HepG2 (cell line): Measurements from ENCODE around the gene SMAD6. TPM values are rescaled to one million over a fixed set of nuclear protein-coding genes. Genes with fewer than 3 reads are reported as not detected.
A peak's percentile ranks its signal among the peaks of the same experiment; 100 is the strongest.

Experiments used
- ARNT ChIP-seq: fragments of 450-650 bp; IDR thresholded peaks from 2 replicates; pipeline ENCODE4 v1.6.1; 2017
- CAMTA2 ChIP-seq: sonication (generic); formaldehyde crosslinking; IDR thresholded peaks from 2 replicates; pipeline ENCODE4 v1.4.0; 2020; ENCODE audit warnings: mild to moderate bottlenecking, missing genetic modification reagents, borderline replicate concordance
- GMEB1 ChIP-seq: sonication (generic); formaldehyde crosslinking; IDR thresholded peaks from 2 replicates; pipeline ENCODE4 v1.5.1; 2020; ENCODE audit warnings: missing genetic modification reagents, mild to moderate bottlenecking, borderline replicate concordance
- NAIF1 ChIP-seq: sonication (generic); formaldehyde crosslinking; IDR thresholded peaks from 2 replicates; pipeline ENCODE4 v1.5.0; 2020; ENCODE audit warnings: mild to moderate bottlenecking, missing genetic modification reagents, borderline replicate concordance
- NR3C1 ChIP-seq: sonication (generic); formaldehyde crosslinking; IDR thresholded peaks from 2 replicates; pipeline ENCODE4 v1.4.0; 2020; ENCODE audit warnings: missing genetic modification reagents
- ONECUT2 ChIP-seq: sonication (generic); formaldehyde crosslinking; IDR thresholded peaks from 2 replicates; pipeline ENCODE4 v1.4.0; 2020; ENCODE audit warnings: missing genetic modification reagents
- POLR2A ChIP-seq, 2 experiments: IDR thresholded peaks; 2 replicates each; pipeline ENCODE4 v1.6.1; 2011; ENCODE audit warnings: low read depth in 2 of 2, low read length in 2 of 2, mild to moderate bottlenecking in 1 of 2, moderate library complexity in 1 of 2; ENCODE audit not compliant: insufficient read depth in 1 of 2
- SMARCC2 ChIP-seq: fragments of 450-650 bp; IDR thresholded peaks from 2 replicates; pipeline ENCODE4 v1.6.1; 2017; ENCODE audit warnings: antibody characterized with exemption, mild to moderate bottlenecking
- SOX6 ChIP-seq, 2 experiments: fragments of 450-650 bp in 1 of 2; sonication (generic) in 1 of 2; formaldehyde crosslinking in 1 of 2; IDR thresholded peaks; 2 replicates each; pipeline versions ENCODE4 v1.4.0 to v1.6.1; 2017 to 2020; ENCODE audit warnings: antibody characterized with exemption in 1 of 2, mild to moderate bottlenecking in 1 of 2, missing genetic modification reagents in 1 of 2
- TEAD3 ChIP-seq: optimal IDR thresholded peaks from 2 replicates; pipeline ENCODE3; 2016; ENCODE audit warnings: borderline replicate concordance
- ZNF136 ChIP-seq: sonication (generic); formaldehyde crosslinking; IDR thresholded peaks from 2 replicates; pipeline ENCODE4 v1.8.1; 2022; ENCODE audit warnings: low read depth, mild to moderate bottlenecking, moderate library complexity, missing genetic modification reagents
- ZNF33B ChIP-seq: sonication (generic); formaldehyde crosslinking; IDR thresholded peaks from 2 replicates; pipeline ENCODE4 v1.5.1; 2020; ENCODE audit warnings: mild to moderate bottlenecking, missing genetic modification reagents
- ZNF564 ChIP-seq: sonication (generic); formaldehyde crosslinking; IDR thresholded peaks from 2 replicates; pipeline ENCODE4 v1.8.1; 2023; ENCODE audit warnings: mild to moderate bottlenecking, missing genetic modification reagents
- ZNF598 ChIP-seq: sonication (generic); formaldehyde crosslinking; IDR thresholded peaks from 2 replicates; pipeline ENCODE4 v1.5.1; 2020; ENCODE audit warnings: mild to moderate bottlenecking, missing genetic modification reagents, borderline replicate concordance
- ZNF644 ChIP-seq: IDR thresholded peaks from 2 replicates; pipeline ENCODE4 v1.6.1; 2016; ENCODE audit warnings: low read depth
- polyA plus RNA-seq, 8 experiments: library from polyadenylated mRNA; depleted of rRNA in 3 of 8; stranded (reverse) in 7 of 8; unstranded in 1 of 8; fragments of >200 nt; fragmentation: Illumina TruSeq in 4 of 8; extraction: Trizol in 4 of 8; gene quantifications; 2 replicates each; pipeline versions ENCODE4 v1.2.1 to v1.2.3, GENCODE V29; 2011 to 2016; ENCODE audit warnings: low read depth in 4 of 8, missing spikeins in 1 of 8, mixed read lengths in 1 of 8; ENCODE audit not compliant: insufficient read depth in 1 of 8
- total RNA-seq, 5 experiments: library from RNA; depleted of rRNA; stranded (reverse); fragments of >200 nt; fragmentation: Illumina TruSeq; extraction: Trizol; gene quantifications; 2 replicates each; pipeline ENCODE4 v1.2.3, GENCODE V29; 2016; ENCODE audit warnings: low read depth in 1 of 5
- TF ChIP-seq, protein P1 (sequence below), 2 experiments: sonication (generic) in 1 of 2; formaldehyde crosslinking in 1 of 2; IDR thresholded peaks; 2 replicates each; pipeline versions ENCODE4 v1.5.1 to v1.6.1; 2011 to 2020; ENCODE audit warnings: borderline replicate concordance in 1 of 2, low read depth in 1 of 2, low read length in 1 of 2, mild to moderate bottlenecking in 1 of 2, missing genetic modification reagents in 1 of 2, moderate library complexity in 1 of 2
- TF ChIP-seq, protein P2 (sequence below): sonication (generic); formaldehyde crosslinking; IDR thresholded peaks from 2 replicates; pipeline ENCODE4 v1.8.1; 2023; ENCODE audit warnings: mild to moderate bottlenecking, moderate library complexity, missing genetic modification reagents
- TF ChIP-seq, protein P3 (sequence below): sonication (generic); formaldehyde crosslinking; conservative IDR thresholded peaks from 2 replicates; pipeline ENCODE4 v1.8.1; 2023; ENCODE audit warnings: missing genetic modification reagents
- TF ChIP-seq, protein P4 (sequence below): sonication (generic); formaldehyde crosslinking; IDR thresholded peaks from 2 replicates; pipeline ENCODE4 v1.5.0; 2020; ENCODE audit warnings: mild to moderate bottlenecking, missing genetic modification reagents

Gene SMAD6
- total and polyA plus RNA-seq, 2 of the 13 experiments (the other 11 are each of a cell fraction or from before 2014, with no cell fraction given): 3.3 to 4.4 TPM

GRCh38 chr15:66679657-66680108, 22.4 kb upstream of the SMAD6 start (continued):
- TF ChIP-seq GMEB1 (CRISPR knock-in tag) (no peak), ZNF644 (CRISPR knock-in tag) (0 out of 2 replicates have a peak, but pooled peaks have one; percentile 26), ZNF33B (CRISPR knock-in tag) (no peak), TEAD3 (CRISPR knock-in tag) (peak; percentile 90), SOX6 (IDR thresholded peaks at IDR 0.05) (no peak), SOX6 (CRISPR knock-in tag; IDR thresholded peaks at IDR 0.05) (peak; percentile 37; the same call in 1 of the 2 replicates), ONECUT2 (CRISPR knock-in tag) (0 out of 2 replicates have a peak, but pooled peaks have one; percentile 11), ZNF136 (0 out of 2 replicates have a peak, but pooled peaks have one; percentile 36), NR3C1 (no peak), SMARCC2 (no peak), NAIF1 (no peak), ZNF564 (CRISPR knock-in tag) (no peak; the same call in 1 of the 2 replicates), ARNT (no peak), CAMTA2 (CRISPR knock-in tag) (no peak), POLR2A (IDR thresholded peaks at IDR 0.05; ENCODE audit: insufficient read depth in 1 of 2, low read depth in 2 of 2, low read length in 2 of 2) (no peak), ZNF598 (no peak)
- TF ChIP-seq, protein P1, sequence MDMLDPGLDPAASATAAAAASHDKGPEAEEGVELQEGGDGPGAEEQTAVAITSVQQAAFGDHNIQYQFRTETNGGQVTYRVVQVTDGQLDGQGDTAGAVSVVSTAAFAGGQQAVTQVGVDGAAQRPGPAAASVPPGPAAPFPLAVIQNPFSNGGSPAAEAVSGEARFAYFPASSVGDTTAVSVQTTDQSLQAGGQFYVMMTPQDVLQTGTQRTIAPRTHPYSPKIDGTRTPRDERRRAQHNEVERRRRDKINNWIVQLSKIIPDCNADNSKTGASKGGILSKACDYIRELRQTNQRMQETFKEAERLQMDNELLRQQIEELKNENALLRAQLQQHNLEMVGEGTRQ (IDR thresholded peaks at IDR 0.05; ENCODE audit: low read depth, low read length): no peak
- TF ChIP-seq, protein P1 (CRISPR knock-in tag; IDR thresholded peaks at IDR 0.05; ENCODE audit: borderline replicate concordance): no peak
- TF ChIP-seq, protein P2, sequence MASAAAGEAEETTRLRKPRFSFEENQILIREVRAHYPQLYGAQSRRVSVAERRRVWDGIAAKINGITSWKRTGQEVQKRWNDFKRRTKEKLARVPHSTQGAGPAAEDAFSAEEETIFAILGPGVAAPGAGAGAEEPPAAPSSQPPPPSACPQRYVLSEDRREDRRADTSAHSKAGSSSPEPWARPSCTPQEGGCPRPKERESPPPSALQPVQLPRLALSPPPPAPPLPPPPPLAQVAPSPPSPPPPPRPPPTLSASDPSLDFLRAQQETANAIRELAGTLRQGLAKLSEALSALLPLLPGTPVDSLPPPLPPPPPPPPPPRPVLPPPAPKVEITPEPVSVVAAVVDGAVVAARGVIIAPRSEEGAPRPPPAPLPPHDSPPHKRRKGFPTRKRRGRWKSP (CRISPR knock-in tag): no peak
- TF ChIP-seq, protein P3, sequence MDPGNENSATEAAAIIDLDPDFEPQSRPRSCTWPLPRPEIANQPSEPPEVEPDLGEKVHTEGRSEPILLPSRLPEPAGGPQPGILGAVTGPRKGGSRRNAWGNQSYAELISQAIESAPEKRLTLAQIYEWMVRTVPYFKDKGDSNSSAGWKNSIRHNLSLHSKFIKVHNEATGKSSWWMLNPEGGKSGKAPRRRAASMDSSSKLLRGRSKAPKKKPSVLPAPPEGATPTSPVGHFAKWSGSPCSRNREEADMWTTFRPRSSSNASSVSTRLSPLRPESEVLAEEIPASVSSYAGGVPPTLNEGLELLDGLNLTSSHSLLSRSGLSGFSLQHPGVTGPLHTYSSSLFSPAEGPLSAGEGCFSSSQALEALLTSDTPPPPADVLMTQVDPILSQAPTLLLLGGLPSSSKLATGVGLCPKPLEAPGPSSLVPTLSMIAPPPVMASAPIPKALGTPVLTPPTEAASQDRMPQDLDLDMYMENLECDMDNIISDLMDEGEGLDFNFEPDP (CRISPR knock-in tag): no peak
- TF ChIP-seq, protein P4, sequence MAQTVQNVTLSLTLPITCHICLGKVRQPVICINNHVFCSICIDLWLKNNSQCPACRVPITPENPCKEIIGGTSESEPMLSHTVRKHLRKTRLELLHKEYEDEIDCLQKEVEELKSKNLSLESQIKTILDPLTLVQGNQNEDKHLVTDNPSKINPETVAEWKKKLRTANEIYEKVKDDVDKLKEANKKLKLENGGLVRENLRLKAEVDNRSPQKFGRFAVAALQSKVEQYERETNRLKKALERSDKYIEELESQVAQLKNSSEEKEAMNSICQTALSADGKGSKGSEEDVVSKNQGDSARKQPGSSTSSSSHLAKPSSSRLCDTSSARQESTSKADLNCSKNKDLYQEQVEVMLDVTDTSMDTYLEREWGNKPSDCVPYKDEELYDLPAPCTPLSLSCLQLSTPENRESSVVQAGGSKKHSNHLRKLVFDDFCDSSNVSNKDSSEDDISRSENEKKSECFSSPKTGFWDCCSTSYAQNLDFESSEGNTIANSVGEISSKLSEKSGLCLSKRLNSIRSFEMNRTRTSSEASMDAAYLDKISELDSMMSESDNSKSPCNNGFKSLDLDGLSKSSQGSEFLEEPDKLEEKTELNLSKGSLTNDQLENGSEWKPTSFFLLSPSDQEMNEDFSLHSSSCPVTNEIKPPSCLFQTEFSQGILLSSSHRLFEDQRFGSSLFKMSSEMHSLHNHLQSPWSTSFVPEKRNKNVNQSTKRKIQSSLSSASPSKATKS (CRISPR knock-in tag): no peak
